GM19238 (cell line): Measurements from ENCODE around the gene KCNJ10.

Experiments used
- DNase-seq: peaks from one replicate; pipeline ENCODE4 v3.0.0; 2011; ENCODE audit warnings: low spot score; ENCODE audit not compliant: insufficient read length

KCNJ10 gene

GRCh38 chr1:159965263-159965662 is 104.7 kb downstream of the KCNJ10 start:
- DNase-seq: no peak

GRCh38 chr1:159964144-159964543 is 105.8 kb downstream of the KCNJ10 start:
- DNase-seq: no peak

GRCh38 chr1:159962176-159962575 is 107.8 kb downstream of the KCNJ10 start:
- DNase-seq: no peak

- no peak for DNase-seq
Observed at GRCh38 chr1:159961636-159962035, 108.3 kb downstream of the KCNJ10 start.

GRCh38 chr1:159960721-159961381 is 109.1 kb downstream of the KCNJ10 start:
- no peak for DNase-seq

GRCh38 chr1:159959451-159959850 is 110.5 kb downstream of the KCNJ10 start:
- no peak for DNase-seq

- DNase-seq: no peak
Observed at GRCh38 chr1:159958719-159959380, 111.1 kb downstream of the KCNJ10 start.

- DNase-seq: no peak
Observed at GRCh38 chr1:159957824-159958268, 112.1 kb downstream of the KCNJ10 start.

- no peak for DNase-seq
Observed at GRCh38 chr1:159955456-159955855, 114.5 kb downstream of the KCNJ10 start.

GRCh38 chr1:159953536-159954515 is 116.1 kb downstream of the KCNJ10 start, which contains the start of gene SLAMF9:
Gene SLAMF9, minus strand, starts transcription at chr1:159954237. Its CDS starts 100 bp downstream, at chr1:159954137.
- DNase-seq: no peak

GRCh38 chr1:159952932-159953331 is 117.0 kb downstream of the KCNJ10 start:
- DNase-seq: no peak

GRCh38 chr1:159951551-159951950 is 118.4 kb downstream of the KCNJ10 start:
- no peak for DNase-seq

- no peak for DNase-seq
Observed at GRCh38 chr1:159951016-159951415, 118.9 kb downstream of the KCNJ10 start.

- DNase-seq: no peak
Observed at GRCh38 chr1:159949981-159950381, 120.0 kb downstream of the KCNJ10 start.

GRCh38 chr1:159949123-159949522 is 120.8 kb downstream of the KCNJ10 start:
- no peak for DNase-seq
